ENCODE measurements around the gene LRRC47. TPM values are rescaled to one million over a fixed set of nuclear protein-coding genes. Genes with fewer than 3 reads are reported as not detected.
"Not testable (repeated sequence)": the region's sequence is repeated elsewhere in the genome, so short reads cannot be mapped to it uniquely, and the experiment has no call there.

LRRC47 gene
- polyA plus RNA-seq, 1 of the 3 experiments (the other 2 are of a cell fraction) = 34.6 TPM

DNA sequence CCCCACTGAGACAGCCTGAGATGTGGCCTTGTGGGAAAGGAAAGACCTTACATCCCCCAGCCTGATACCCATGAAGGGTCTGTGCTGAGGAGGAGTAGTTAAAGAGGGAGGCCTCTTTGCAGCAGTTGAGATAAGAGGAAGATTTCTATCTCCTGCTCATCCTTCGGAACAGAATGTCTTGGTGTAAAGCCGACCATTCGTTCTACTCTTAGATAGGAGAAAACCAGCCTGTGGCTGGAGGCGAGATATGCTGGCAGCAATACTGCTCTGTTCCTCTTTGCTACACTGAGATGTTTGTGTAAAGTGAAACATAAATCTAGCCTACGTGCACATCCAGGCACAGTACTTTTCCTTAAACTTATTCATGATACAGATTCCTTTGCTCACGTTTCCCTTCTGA is 45.6 kb downstream of the LRRC47 start:
- Histone ChIP-seq H3F3A (replicated peaks; ENCODE audit: insufficient read depth) (peaks cover 10% of the 10 kb centered on the region), H4K20me1 (ENCODE audit: insufficient read depth) (no peaks in the 10 kb centered on the region), H3K27me3 (ENCODE audit: insufficient read depth) (no peaks in the 10 kb centered on the region), H3K36me3 (replicated peaks in 1 of 2; ENCODE audit: control insufficient read depth in 1 of 2, insufficient read depth in 2 of 2, low read length in 1 of 2) (no peaks in the 10 kb centered on the region), H3K27ac (ENCODE audit: low read depth in 2 of 2, low read length in 1 of 2) (no peak overlapping the region), H3K9me2 (no peaks in the 10 kb centered on the region), H3K4me1 (ENCODE audit: control insufficient read depth in 1 of 2, insufficient read depth in 2 of 2, low read depth in 1 of 2, low read length in 1 of 2) (peaks cover 0 to 14% of the 10 kb centered on the region in 2 experiments; a peak in 1 of 4 replicates), H2AFZ (ENCODE audit: low read depth) (no peak overlapping the region), H3K4me2 (no peak overlapping the region), H3K79me2 (ENCODE audit: insufficient read depth) (peaks cover 4% of the 10 kb centered on the region; the same call in 1 of the 2 replicates), H3K4me3 (ENCODE audit: low read depth in 2 of 2, low read length in 1 of 2) (no peak overlapping the region), H3K9me3 (no peaks in the 10 kb centered on the region), H3K9ac (no peak overlapping the region)
- TF ChIP-seq YY1 (IDR thresholded peaks at IDR 0.05; ENCODE audit: low read depth) (no peak), SMC3 (IDR thresholded peaks at IDR 0.05; ENCODE audit: low read depth, low read length) (no peak), MEF2A (IDR thresholded peaks at IDR 0.05; ENCODE audit: borderline replicate concordance, low read depth) (no peak), SIN3A (IDR thresholded peaks at IDR 0.05; ENCODE audit: borderline replicate concordance, low read depth, low read length) (no peak)
- ChIA-PET POLR2A (no interaction called here), CTCF (no interaction called here)
- 56% methylated on average over 6 of the region's 6 CpGs for WGBS (ENCODE audit: low lambda C conversion rate)
- DNase-seq = no peak

DNA sequence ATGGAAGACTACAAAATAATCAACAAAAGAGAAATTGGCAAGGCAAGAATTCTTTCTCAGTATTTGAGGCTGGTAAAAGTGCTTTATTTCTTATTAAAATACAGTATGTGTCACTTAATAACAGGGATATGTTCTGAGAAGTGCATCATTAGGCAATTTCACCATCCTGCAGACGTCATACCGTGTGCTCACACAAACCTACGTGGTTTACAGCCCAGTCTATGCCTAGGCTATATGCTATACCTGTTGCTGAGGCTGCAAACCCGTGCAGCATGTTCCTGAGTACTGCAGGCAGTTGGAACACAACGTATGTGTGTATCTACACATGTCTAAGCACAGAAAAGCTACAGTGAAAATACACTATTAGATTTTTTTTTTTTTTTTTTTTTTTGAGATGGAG is 46.8 kb downstream of the LRRC47 start:
- no peak for DNase-seq
- Histone ChIP-seq H3K9me2 (no peaks in the 10 kb centered on the region), H2AFZ (ENCODE audit: low read depth) (no peak overlapping the region), H4K20me1 (ENCODE audit: insufficient read depth) (no peaks in the 10 kb centered on the region), H3K4me1 (ENCODE audit: control insufficient read depth in 1 of 2, insufficient read depth in 2 of 2, low read depth in 1 of 2, low read length in 1 of 2) (peaks cover 0 to 27% of the 10 kb centered on the region in 2 experiments; a peak in 1 of 4 replicates), H3K9me3 (no peaks in the 10 kb centered on the region), H3K9ac (no peak overlapping the region), H3K4me2 (no peak overlapping the region), H3K79me2 (ENCODE audit: insufficient read depth) (peaks cover 4% of the 10 kb centered on the region; the same call in 1 of the 2 replicates), H3K27ac (ENCODE audit: low read depth in 2 of 2, low read length in 1 of 2) (no peak overlapping the region), H3K36me3 (replicated peaks in 1 of 2; ENCODE audit: control insufficient read depth in 1 of 2, insufficient read depth in 2 of 2, low read length in 1 of 2) (no peaks in the 10 kb centered on the region), H3K27me3 (ENCODE audit: insufficient read depth) (no peaks in the 10 kb centered on the region), H3K4me3 (ENCODE audit: low read depth in 2 of 2, low read length in 1 of 2) (no peak overlapping the region), H3F3A (replicated peaks; ENCODE audit: insufficient read depth) (peaks cover 10% of the 10 kb centered on the region)
- ChIA-PET POLR2A (interaction anchor here (0.7 kb wide), 1 partner anchor 9 kb away, joined by 7 read pairs; no protein-coding TSS in a partner anchor), CTCF (no interaction called here)
- WGBS (ENCODE audit: low lambda C conversion rate) = 50% methylated on average over 5 of the region's 5 CpGs
- TF ChIP-seq, protein P1, sequence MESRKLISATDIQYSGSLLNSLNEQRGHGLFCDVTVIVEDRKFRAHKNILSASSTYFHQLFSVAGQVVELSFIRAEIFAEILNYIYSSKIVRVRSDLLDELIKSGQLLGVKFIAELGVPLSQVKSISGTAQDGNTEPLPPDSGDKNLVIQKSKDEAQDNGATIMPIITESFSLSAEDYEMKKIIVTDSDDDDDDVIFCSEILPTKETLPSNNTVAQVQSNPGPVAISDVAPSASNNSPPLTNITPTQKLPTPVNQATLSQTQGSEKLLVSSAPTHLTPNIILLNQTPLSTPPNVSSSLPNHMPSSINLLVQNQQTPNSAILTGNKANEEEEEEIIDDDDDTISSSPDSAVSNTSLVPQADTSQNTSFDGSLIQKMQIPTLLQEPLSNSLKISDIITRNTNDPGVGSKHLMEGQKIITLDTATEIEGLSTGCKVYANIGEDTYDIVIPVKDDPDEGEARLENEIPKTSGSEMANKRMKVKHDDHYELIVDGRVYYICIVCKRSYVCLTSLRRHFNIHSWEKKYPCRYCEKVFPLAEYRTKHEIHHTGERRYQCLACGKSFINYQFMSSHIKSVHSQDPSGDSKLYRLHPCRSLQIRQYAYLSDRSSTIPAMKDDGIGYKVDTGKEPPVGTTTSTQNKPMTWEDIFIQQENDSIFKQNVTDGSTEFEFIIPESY (IDR thresholded peaks at IDR 0.05; ENCODE audit: borderline replicate concordance, low read depth) = no peak
- TF ChIP-seq POLR2AphosphoS5 (IDR thresholded peaks at IDR 0.05; ENCODE audit: low read depth, low read length) (no peak), ELF1 (IDR thresholded peaks at IDR 0.05) (no peak), RFX5 (IDR thresholded peaks at IDR 0.05; ENCODE audit: low read length) (no peak), TAF1 (IDR thresholded peaks at IDR 0.05; ENCODE audit: borderline replicate concordance, low read depth, low read length) (no peak), MEF2A (IDR thresholded peaks at IDR 0.05; ENCODE audit: borderline replicate concordance, low read depth) (no peak)
- TF ChIP-seq, protein P2, sequence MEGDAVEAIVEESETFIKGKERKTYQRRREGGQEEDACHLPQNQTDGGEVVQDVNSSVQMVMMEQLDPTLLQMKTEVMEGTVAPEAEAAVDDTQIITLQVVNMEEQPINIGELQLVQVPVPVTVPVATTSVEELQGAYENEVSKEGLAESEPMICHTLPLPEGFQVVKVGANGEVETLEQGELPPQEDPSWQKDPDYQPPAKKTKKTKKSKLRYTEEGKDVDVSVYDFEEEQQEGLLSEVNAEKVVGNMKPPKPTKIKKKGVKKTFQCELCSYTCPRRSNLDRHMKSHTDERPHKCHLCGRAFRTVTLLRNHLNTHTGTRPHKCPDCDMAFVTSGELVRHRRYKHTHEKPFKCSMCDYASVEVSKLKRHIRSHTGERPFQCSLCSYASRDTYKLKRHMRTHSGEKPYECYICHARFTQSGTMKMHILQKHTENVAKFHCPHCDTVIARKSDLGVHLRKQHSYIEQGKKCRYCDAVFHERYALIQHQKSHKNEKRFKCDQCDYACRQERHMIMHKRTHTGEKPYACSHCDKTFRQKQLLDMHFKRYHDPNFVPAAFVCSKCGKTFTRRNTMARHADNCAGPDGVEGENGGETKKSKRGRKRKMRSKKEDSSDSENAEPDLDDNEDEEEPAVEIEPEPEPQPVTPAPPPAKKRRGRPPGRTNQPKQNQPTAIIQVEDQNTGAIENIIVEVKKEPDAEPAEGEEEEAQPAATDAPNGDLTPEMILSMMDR (IDR thresholded peaks at IDR 0.05) = no peak
- TF ChIP-seq, protein P3, sequence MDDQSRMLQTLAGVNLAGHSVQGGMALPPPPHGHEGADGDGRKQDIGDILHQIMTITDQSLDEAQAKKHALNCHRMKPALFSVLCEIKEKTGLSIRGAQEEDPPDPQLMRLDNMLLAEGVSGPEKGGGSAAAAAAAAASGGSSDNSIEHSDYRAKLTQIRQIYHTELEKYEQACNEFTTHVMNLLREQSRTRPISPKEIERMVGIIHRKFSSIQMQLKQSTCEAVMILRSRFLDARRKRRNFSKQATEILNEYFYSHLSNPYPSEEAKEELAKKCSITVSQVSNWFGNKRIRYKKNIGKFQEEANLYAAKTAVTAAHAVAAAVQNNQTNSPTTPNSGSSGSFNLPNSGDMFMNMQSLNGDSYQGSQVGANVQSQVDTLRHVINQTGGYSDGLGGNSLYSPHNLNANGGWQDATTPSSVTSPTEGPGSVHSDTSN (IDR thresholded peaks at IDR 0.05) = no peak
- TF ChIP-seq, protein P4, sequence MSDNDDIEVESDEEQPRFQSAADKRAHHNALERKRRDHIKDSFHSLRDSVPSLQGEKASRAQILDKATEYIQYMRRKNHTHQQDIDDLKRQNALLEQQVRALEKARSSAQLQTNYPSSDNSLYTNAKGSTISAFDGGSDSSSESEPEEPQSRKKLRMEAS (IDR thresholded peaks at IDR 0.05; ENCODE audit: low read depth) = no peak

DNA sequence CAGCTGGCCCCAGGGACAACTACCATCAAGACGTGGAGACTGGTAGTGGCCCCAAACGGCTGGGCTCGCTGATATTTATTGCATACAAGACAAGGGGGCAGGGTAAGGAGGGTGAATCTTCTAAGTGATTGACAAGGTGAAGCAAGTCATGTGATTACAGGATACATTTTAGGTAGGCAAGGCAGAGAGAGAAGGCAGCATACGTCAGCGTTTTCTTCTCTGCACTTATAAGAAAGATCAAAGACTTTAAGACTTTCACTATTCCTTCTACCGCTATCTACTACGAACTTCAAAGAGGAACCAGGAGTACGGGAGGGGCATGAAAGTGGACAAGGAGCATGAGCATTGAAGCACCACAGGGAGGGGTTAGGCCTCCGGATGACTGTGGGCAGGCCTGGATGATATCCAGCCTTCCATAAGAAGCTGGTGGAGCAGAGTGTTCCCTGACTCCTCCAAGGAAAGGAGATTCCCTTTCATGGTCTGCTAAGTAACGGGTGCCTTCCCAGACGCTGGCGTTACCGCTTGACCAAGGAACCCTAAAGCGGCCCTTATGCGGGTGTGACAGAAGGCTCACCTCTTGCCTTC is 47.9 kb downstream of the LRRC47 start:
- peaks cover 0 to 28% of the 10 kb centered on the region in 2 experiments; a peak in 1 of 4 replicates for H3K4me1 ChIP-seq (ENCODE audit: control insufficient read depth in 1 of 2, insufficient read depth in 2 of 2, low read depth in 1 of 2, low read length in 1 of 2)
- 92% methylated on average over 14 of the region's 15 CpGs for WGBS (ENCODE audit: low lambda C conversion rate)
- H3K79me2 ChIP-seq (ENCODE audit: insufficient read depth); H3K27ac ChIP-seq (ENCODE audit: low read depth in 2 of 2, low read length in 1 of 2); POLR2A ChIA-PET; H3F3A ChIP-seq (replicated peaks; ENCODE audit: insufficient read depth); H3K9me2 ChIP-seq; H3K4me3 ChIP-seq (ENCODE audit: low read depth in 2 of 2, low read length in 1 of 2); H4K20me1 ChIP-seq (ENCODE audit: insufficient read depth); H3K9ac ChIP-seq; H3K9me3 ChIP-seq; DNase-seq; H3K4me2 ChIP-seq; H2AFZ ChIP-seq (ENCODE audit: low read depth); H3K36me3 ChIP-seq (replicated peaks in 1 of 2; ENCODE audit: control insufficient read depth in 1 of 2, insufficient read depth in 2 of 2, low read length in 1 of 2); H3K27me3 ChIP-seq (ENCODE audit: insufficient read depth): not testable (repeated sequence)
- CTCF ChIA-PET = interaction anchor here (1.1 to 1.5 kb wide), 2 partner anchors 20 to 24 kb away, joined by 3 to 4 read pairs; no protein-coding TSS in a partner anchor

Data from SK-N-SH (cell line).